NCI-H2196 (cell line): Measurements from ENCODE around the gene SSR1.

Experiments used
- DNase-seq: peaks from one replicate; lab custom pipeline; 2025; ENCODE audit not compliant: unreplicated experiment; lab: John Stamatoyannopoulos, UW

The SSR1 gene

DNA sequence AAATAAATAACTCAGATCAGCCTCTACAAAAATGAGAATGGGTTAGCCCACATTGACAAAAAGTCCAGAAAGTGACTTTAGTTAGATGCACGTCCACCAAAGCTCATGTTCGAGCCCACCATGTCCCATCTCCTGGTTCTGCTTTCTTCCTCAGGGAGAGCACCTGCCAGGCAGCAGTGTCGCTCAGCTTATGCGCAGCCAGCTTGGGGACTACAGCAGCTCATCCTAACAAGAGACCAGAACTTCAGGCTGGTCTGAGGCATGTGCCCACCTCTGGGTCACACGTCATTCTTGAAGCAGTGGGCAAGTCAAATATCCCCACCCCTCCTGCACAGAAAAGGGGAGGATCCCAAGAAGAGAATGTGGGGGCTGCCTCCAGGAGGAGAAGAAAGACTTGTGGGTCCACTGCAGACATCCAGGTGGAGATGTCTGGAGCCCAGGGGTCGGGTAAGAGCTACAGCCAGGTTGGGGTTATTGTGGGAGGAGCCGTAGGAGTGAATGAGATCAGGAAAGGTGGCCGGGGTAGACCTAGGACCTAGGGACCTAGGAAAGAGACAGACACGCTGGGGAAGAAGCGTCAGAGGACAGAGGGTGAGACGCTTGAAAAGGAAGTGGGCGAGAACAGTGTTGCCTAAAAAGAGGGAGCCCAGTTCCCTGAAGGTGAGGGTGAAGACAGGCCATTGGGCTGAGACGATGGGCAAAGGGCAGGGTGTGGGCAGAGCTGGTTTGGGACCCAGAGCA lies 52.5 kb downstream of the SSR1 start:
- no peak for DNase-seq

DNA sequence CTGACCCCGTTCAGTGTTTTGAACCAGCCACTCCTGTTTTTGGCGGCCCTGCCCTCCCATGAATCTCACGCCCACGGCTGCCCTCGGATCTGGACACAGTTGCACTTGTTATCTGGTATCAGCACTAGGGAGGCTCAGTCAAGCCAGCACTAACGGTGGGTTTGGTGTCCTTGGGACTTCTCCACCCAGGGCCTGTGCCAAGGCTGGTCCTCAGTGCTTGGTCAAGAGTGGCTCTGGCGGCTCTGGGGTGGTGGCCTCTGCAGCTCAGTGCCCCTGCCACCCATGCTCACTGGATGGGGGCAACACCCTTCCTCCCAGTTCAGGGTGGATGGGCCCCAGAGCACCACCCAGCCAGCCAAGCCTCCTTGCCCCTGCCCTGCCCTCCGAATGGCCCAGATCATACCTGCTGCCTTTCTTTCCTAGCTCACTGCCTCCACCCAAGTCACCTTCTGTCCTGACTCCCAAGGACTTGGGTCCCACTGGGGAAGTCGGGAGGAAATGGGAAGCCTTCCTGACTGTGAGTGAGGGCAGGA lies 54.7 kb downstream of the SSR1 start:
- DNase-seq = no peak

DNA sequence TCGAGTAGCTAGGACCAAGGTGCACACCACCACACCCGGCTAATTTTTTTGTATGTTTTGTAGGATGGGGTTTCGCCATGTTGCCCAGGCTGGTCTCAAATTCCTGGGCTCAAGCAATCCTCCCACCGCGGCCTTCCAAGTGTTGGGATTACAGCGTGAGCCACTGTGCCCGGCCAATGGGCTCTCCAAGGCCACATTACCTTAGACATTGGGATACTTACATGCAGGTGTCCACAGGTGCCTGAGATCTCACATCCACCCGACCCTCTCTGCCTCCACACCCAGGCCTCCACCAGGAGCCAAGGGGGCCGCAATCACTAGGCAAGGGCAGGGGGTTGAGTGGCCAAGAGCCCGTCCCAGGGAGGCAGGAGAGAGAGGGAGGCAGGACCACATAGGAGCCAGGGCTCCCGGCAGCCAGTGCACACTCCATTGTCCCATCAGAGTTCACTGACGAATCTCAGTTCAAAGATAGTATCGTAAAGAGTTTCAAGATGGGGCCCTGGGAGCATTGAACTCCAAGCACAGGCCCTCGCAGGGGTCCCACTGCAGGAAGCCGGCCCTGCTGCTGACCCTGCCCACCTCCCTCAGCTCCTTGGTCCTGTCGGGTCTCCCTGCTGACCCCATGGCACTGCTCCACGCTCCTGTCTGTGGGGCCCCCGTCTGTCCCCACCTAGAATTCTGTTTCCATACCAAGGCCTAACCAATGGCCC lies 55.3 kb downstream of the SSR1 start:
- no peak for DNase-seq

DNA sequence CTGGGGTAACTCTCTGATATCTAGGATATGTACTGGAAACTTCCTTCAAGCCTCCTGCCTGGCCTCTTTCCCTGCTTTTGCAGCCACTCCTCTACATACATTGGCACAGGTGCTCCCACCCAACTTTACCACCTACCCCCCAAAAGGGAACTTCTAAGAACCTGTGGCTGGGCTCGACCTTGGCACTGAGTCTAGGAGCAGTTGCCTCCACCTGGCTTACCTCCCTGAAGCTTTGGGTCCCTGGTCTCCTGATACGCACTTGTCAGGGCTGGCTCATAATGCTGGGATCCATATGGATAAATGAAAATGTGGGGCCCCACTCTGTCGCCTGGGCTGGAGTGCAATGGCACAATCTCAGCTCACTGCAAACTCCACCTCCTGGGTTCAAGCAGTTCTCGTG lies 56.2 kb downstream of the SSR1 start:
- DNase-seq = no peak

DNA sequence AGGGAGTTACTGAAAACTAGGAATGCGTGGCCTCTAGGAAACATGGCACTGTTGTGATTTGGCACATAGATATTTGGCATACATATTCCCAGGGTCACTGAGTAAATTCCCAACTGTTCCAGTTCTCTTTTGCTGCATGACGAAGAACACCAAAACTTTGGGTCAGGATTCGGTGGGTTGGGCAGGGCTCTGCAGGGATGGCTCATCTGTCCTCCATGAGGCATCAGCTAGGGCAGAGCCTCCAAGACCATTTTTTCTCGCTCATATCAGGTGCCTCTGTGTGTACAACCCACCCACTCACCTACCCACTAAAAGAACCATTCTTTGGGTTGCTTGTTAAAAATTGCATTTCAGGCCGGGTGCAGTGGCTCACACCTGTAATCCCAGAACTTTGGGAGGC lies 57.1 kb downstream of the SSR1 start:
- DNase-seq = no peak

DNA sequence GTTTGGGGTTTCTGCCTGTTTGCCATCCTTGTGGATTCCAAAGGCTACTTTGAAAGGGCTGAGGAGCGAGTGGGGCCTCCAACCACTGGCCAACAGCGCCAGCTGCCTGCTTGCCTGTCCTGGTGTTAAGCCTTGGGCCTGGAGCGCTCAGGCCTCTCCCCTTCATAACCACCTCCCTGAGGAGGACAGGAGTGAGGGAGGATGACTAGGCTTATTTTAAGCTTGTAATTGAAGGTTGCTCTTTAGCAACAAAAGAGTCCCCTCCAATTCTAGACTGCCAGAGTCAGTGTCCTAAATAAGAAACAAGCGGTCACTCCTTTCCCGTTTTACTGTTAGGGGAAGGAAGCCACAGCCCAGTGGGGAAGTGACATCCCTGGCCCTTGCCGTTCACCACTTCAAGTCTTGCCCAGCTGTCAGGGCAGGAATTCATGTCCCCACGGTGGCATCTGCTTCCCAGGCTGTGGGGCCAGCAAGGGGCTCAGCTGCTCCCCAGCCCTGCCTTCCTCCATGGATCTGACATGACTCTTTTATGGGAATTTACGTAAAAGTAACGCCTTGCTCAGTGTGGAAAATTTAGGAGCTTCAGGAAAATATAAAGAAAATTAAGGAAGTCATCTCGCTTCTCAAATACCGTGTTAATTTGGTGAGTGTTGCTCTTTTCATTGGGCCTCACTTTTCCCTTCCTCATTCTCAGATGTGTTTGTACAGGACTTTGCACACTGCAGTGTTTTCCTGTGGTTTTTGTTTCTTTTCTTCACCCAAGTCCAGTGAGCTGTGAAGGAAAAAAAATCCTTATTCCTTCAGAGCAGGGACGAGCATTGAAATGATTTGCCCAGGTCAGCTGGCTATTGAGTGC lies 57.8 kb downstream of the SSR1 start:
- DNase-seq = no peak

DNA sequence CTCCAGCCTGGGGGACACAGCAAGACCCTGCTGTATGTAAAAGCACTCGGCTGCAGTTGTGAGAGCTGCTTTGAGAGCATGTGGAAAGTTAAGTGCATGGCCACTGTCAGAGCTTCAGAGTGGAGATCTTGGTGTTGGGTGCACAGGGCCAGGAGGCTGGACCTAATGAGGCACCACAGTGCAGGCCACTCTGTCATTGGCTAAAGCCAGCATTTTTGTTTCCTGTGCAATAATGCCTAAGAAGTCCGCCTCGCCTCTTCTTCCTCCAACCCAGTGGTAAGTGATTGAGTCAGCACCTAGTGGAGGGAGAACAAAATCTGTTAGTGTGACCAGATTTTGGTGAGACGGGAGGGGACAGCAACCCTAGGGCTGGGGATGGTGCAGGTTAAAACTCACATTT lies 60.6 kb downstream of the SSR1 start:
- no peak for DNase-seq

DNA sequence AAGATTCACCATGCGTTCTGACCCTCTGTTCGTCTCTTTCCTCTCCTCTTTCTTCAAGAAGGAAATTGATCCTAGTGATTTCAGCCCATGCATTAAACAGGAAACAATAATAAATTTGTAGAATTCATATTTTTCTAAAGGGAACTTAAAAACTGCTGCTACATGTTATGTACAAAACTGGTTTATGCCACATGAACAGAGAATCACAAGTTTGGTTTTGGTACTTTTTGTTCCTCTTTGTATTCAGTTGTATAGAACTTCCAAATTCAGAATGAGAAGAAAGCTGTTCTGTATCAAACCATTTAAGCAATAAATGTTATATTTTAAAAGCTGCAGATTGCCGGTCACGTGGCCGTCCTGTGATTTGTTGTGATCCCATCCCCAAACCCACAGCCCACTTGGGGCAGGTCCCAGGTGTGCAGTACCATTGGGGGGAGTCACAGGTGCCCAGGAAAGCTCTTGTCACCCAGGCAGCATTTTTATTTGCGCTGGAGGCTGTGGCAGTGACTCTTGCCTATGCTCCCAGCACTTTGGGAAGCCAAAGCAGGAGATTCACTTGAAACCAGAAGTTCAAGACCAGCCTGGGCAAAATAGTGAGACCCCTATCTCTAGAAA lies 61.2 kb downstream of the SSR1 start:
- no peak for DNase-seq

DNA sequence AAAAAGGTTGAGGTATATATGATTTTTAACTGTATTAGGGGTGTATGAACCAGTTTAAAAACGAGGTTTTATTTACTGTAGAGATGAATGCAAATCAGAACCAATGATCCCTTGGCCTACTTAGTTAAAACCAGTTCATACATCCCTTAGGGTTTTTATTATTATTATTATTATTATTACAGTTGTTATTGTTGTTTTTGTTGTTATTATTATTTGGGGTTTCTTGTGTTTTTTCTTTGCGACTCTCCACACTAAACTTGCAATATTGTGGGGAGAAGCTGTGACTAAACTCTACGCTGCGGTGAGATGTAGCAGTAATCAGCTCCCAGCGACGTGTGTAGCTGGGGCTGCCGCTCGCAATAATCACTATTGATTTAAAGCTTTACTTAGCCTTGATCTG lies 62.2 kb downstream of the SSR1 start:
- no peak for DNase-seq

DNA sequence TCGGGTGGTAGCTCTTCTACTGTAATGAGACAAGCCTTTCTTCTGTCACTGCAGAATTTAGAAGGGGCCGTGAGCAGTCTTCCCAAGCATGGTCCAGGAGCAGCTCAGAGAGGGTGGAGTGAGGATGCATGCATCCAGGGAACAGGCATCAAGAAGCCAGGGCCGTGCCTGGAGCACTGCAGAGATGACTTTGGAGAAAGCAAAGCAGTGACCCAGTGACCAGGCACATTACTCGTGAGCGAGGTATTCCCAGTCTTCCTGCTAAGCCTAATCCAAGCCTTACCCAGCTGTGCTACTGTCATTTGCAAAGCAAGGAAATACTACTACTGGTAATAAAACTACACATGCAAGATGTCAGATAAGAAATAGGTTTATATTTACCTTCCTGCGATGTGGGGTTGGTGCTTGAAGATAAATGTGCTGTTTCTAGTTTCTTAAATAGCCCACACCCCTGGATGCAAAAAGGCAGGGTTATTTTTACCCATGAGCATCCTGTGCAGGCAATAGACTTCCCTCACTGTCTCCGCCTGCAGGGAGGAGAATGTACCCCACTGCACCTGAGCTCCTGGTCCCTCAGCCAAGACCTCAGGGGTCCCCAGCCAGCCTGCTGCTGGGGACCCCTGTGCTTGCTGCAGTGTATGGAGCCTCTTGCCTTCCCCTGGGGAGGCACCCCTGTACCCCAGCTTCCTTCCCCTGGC lies 62.9 kb downstream of the SSR1 start:
- DNase-seq = no peak

DNA sequence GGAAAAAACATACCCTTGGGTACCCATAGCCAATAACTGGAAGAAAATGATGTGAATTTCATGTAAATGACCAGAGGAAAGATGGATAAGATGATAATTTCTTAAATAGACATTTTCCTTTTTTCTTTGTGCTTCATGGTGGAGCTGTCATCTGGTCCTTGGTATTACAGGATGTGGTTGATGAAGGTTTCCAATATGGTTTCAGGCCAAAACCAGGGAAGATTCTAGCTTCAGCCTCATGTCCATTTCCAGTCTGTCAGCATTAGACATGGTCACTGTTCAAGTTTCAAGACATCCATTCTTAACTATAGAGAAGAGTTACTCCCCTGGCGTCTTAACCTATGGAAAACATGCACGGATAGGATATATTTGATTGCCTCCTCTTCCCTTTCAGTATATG lies 63.6 kb downstream of the SSR1 start:
- DNase-seq = no peak

DNA sequence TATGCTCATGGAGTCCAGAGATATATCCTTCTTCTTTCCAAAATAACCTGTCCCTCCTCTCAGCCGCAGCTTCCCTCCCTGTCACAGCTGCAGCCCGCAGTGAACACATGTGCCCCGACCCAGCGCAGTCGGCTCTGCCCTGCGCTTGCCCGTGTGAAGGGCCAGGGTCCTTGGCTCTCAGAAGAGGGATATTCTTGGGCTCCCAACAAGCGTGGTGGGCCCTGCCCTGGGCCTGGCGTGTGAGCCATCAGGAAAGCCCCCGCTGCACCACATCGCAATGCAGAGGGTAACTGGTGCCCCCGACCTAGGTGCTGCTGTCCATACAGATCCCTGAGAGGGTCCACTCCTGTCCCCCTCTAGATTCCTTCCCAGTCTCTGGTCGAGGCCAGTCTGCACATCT lies 65.2 kb downstream of the SSR1 start:
- no peak for DNase-seq

DNA sequence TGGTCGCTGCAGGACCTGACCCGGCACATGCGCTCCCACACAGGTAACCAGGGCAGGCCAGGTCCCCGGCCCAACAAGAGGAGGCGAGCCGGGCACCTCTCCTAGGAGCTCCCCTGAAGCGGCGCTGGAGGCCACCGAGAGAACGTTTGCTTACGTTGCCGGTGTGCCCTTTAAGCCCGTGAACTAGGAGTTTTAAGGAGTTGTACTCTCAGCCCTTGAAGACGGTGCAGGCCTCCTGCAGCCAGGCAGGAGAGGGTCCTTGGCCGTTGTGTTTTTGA lies 65.9 kb downstream of the SSR1 start:
- no peak for DNase-seq

DNA sequence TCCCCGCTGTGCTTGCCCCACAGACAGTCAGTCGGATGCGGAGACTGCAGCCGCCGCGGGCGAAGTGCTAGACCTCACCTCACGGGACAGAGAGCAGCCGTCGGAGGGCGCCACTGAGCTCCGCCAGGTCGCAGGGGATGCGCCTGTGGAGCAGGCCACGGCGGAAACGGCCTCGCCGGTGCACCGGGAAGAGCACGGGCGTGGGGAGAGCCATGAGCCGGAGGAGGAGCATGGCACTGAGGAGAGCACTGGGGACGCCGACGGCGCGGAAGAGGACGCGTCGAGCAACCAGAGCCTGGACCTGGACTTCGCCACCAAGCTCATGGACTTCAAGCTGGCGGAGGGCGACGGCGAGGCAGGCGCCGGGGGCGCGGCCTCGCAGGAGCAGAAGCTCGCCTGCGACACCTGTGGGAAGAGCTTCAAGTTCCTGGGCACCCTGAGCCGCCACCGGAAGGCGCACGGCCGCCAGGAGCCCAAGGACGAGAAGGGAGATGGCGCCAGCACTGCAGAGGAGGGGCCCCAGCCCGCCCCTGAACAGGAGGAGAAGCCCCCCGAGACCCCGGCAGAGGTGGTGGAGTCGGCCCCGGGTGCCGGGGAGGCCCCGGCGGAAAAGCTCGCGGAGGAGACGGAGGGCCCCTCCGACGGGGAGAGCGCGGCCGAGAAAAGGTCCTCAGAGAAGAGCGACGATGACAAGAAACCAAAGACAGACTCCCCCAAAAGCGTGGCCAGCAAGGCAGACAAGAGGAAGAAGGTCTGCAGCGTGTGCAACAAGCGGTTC lies 66.4 kb downstream of the SSR1 start:
- DNase-seq = no peak

DNA sequence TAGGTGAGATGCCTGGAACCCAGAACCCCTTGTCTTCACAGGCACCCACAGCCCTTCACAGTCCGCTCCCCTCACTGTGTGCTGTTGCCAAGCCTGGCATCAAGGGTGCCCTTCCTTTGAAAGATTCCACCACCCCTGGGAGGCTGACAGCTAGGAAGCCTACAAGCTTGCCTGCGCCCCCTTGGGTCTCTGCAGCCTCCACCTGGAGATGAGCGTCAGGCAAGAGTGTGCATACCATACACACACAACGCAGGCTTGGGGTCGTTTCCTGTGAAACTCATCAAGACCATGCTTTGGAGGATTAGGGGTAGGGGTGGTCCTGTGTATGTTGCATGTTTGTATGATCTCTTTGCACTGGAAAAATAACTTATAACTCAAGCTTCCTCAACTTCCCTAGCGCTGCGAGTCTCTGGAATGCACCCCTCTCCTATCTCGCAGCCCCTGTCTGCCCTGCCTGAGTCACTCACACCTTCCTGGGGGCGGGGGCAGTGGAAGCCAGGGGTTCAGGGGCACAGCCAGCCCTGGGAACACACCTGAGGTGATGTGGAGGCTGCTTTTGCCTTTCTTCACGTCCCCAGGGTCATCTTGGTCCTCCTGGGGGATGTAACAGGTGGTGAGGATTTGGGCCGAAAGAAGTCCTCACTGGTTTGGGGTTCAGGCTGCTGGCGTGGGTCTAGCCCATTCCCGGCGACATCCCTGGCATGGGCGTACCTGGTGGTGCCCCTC lies 67.2 kb downstream of the SSR1 start:
- DNase-seq = no peak

DNA sequence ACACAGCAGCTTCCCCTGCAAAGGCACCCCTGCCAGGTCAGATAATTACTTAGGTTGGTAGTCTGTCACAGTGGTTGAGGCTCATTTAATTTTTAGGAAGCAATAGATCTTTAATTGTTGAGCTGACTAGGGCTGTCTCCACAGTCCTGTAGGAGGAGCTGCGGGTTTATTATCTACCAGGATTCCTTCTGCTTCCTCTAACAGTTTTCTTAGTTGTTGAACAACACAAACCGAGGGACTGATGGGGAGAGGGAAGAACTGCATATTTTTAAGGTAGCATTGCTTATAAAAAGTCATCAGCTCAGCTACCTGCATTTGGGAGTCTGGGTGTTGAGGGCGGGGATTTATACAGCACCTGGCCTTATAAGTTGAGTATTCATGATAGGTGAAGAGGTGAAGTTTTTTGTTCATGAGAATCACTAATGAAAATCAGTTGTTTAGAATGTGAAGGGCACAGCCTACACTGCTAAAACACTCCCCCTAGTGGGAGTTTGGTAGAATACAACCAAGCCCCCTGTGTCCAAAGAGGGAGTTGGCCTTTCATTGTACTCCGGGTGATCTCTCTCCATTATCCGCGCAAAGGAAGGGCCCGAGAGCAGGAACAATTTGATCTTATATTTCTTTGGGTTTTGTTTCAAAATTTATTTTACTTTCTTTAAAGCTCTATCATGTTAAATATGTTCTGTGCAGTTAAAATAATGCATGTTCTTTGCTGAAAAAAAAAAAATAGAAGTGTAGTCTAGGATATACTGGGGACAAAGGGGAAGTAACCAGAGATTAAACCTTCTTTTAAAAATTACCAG lies 69.6 kb downstream of the SSR1 start:
- DNase-seq = peak; percentile 82

DNA sequence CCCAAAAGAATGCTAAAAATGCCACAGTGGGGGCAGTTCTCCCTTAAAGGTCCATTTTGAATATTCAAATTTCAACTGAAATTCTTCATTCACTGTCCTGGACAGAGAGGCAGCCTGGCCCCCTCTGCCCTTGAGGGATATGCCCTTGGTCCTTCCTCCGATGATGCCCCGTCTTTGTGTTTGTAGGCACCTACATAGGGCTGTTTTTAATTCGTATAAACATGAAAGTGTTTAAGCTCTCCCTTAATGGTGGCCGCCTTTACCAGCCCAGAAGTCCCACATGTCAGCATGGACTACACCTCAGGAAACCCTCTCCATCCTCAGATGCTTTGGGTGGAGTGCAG lies 70.2 kb downstream of the SSR1 start:
- DNase-seq = no peak

DNA sequence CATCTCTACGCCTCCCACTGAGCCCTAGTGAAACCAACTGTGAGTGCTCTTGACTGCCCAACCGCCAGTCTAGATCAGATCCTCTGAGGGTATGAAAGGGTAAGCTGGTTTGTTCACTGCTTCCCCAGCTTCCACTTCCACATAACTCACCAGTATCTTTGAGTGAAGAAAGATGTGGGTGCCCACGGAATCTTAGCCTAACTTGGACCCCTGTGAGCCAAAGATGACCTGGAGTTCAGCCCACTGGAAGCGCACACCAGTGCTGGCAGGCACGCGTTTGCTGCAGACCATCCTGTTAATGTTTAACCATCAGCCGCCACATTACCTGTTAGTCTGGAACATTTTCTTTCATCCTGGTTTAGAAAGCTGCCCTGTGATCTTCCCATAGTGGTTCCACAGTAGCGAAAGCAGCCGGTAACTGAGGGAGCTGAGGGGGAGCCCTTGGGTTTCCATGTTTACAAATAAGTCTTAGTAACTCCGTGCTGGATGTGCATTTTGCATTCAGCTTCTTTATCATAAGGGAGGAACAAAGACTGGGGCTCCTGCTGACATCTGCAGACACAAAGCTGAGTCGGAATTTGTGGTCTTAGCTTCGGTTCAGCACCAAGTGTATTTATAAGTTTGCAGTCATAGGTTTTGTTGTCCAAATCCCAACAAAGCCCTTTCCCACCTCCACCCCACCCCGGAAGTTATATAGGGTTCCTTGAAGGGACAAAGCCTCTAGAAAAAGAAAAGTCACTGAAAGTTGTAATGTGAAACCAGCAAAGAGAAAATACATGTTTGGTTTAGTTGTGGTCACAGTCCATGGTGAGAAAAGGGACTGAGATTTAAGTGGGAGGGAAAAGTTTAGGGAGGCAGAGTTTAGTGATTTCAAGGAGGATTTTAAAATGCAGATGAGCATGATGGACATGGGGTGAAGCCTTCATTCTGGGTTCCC lies 71.0 kb downstream of the SSR1 start:
- no peak for DNase-seq
